Activated T-helper 17 cell treated with anti-CD3 and anti-CD28 coated beads, Interleukin-2, amount 50 U/mL, for 72 hours (primary cell): ENCODE results near the gene SWAP70. TPM values are rescaled to one million over a fixed set of nuclear protein-coding genes. Genes with fewer than 3 reads are reported as not detected.

Experiments used
- ATAC-seq: fragments of 150-1000 bp; cut with Tn5 transposase; replicated peaks from 2 replicates; pipeline ENCODE4 v1.10.0; 2021; ENCODE audit warnings: mild to moderate bottlenecking, moderate library complexity
- H3K27ac Mint-ChIP-seq: one replicate; pipeline ENCODE4 v1.8.0; 2022; ENCODE audit warnings: mixed read lengths
- H3K27me3 Mint-ChIP-seq: one replicate; pipeline ENCODE4 v1.8.0; 2022; ENCODE audit warnings: mixed read lengths
- H3K36me3 Mint-ChIP-seq: one replicate; pipeline ENCODE4 v1.8.0; 2022; ENCODE audit warnings: low read depth, mild to moderate bottlenecking, mixed read lengths
- H3K4me1 Mint-ChIP-seq: one replicate; pipeline ENCODE4 v1.8.0; 2022; ENCODE audit warnings: mixed read lengths
- H3K4me3 Mint-ChIP-seq: one replicate; pipeline ENCODE4 v1.8.0; 2022; ENCODE audit warnings: mild to moderate bottlenecking, mixed read lengths
- H3K9me3 Mint-ChIP-seq: one replicate; pipeline ENCODE4 v1.8.0; 2022; ENCODE audit warnings: mixed read lengths
- total RNA-seq, 2 donors: library from RNA; stranded (reverse); gene quantifications; one replicate each; pipeline ENCODE4 v1.2.3, GENCODE V29; 2022

SWAP70 gene
- total RNA-seq, 2 donors from 2014 or later = 5.4 to 8.2 TPM

DNA sequence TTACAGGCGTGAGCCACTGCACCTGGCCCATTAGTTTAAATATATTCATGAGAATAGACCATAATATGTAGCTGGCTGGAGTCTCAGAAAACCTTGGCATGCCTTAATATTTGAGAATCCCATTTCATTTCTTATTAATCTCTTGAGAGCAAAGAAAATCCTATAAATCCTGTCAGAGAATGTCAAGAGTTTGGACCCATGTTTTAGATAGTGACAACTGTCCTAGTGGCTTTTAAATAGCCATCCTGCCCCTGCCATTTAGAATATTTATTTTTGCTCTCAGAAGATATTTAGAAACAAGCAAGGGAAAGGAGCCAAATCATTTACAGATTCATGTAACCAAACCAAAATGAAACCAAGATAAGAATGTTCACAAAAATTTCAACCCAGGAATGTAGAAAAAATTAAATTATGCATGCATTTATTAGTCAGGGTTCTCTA, 107.2 kb downstream of the SWAP70 start:
- no peak for ATAC-seq
- Mint-ChIP-seq H3K9me3 (no peaks in the 10 kb centered on the region), H3K27me3 (no peaks in the 10 kb centered on the region), H3K4me3 (no peak overlapping the region), H3K4me1 (peaks cover 6% of the 10 kb centered on the region), H3K36me3 (no peaks in the 10 kb centered on the region), H3K27ac (no peak overlapping the region)

DNA sequence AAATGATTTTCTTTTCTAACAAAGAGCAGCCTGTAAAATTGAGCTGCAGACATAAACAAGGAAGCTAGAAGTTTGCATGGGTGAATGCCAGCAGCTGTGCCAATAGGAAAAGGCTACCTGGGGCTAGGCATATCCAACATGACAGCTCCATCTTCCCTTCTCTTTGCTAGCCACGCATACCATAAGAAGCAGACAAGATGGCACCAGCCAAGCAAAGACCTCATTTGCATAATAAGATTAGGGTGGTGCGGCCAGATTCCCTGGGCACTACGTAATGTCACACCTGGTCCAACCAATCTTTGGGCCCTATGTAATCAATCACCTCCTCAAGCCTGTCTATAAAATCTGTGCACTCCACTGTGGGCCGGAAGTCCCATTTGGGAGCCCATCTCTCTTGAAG, 108.3 kb downstream of the SWAP70 start:
- ATAC-seq = no peak
- H3K9me3 Mint-ChIP-seq = no peaks in the 10 kb centered on the region

DNA sequence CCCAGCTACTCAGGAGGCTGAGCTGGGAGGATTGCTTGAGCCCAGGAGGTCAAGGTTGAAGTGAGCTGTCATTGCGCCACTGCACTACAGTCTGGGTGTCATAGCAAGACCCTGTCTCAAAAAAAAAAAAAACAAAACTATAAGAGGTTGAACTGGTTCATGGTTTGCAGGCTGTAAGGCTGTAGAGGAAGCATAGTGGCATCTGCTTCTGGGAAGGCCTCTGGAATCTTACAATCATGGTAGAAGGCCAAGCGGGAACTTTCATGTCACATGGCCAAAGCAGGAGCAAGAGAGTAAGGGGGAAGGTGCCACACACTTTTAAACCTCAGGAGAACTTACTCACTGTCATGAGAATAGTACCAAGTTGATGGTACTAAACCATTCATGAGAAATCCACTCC, 109.6 kb downstream of the SWAP70 start:
- H3K27ac Mint-ChIP-seq = no peak overlapping the region
- H3K27me3 Mint-ChIP-seq = no peaks in the 10 kb centered on the region
- H3K4me1 Mint-ChIP-seq = no peaks in the 10 kb centered on the region
- no peaks in the 10 kb centered on the region for H3K36me3 Mint-ChIP-seq
- no peak for ATAC-seq
- no peaks in the 10 kb centered on the region for H3K9me3 Mint-ChIP-seq
- no peak overlapping the region for H3K4me3 Mint-ChIP-seq

More for the DNA sequence above, 108.3 kb downstream of the SWAP70 start:
- Mint-ChIP-seq H3K27ac (no peak overlapping the region), H3K4me3 (no peak overlapping the region), H3K4me1 (peaks cover under 1% of the 10 kb centered on the region), H3K36me3 (no peaks in the 10 kb centered on the region), H3K27me3 (no peaks in the 10 kb centered on the region)

DNA sequence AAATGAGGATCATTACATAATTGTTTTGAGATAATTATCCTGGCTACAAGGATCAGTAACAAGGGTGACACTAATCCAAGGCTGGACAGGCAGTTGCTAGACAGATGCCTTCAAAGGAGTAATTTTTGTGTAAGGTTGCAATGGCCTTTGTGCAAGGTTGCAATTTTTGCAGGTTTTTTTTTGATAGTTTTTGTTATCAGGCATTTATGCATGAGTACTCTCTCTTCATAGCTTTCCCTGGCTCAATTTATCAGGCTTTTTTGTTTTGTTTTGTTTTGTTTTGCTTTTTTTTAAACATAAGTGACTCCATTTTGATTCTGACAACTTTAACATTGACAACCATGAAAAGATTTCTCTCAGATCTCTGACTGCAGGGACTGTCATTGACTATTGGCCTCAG, 110.2 kb downstream of the SWAP70 start:
- no peaks in the 10 kb centered on the region for H3K27me3 Mint-ChIP-seq
- no peak for ATAC-seq

DNA sequence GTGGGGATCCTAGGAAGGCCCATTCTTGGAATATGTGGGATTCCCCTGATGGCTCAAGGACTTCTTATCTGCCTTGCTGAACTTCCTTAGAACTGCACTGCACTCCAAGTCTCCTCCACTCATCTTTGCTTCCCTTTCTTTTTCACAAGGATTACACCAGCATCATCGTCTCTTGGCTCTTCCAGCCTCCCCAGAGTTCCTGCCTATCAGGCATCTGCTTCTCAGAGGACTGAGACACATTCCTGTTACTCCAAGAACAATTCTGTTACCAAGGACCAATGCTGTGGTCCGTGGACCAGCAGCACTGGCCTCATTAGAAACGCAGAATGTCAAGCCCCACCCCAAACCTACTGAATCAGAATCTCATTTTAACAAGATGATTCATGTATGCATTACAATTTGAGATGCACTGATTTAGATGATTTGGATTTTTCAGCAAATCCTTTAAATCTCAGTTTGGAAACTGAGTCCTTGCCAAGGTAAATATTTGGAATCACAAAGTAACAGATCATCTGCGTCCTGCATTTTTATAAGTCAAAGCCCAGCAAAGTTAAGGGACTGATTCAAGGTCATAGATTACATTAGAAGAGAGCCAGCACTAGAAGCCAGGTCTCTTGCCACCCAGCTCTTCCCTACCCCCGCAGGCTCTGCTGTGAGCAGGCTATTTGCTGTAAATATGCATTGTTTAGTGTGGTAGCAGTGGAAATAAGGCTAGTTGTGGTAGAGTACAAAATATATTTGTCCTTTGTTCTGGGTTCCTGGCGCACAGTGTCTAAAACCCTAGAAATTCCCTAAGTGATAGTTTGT, 110.9 kb downstream of the SWAP70 start:
- H3K4me1 Mint-ChIP-seq = no peaks in the 10 kb centered on the region
- H3K4me3 Mint-ChIP-seq = no peak overlapping the region
- ATAC-seq = no peak

More for the DNA sequence above, 110.2 kb downstream of the SWAP70 start:
- Mint-ChIP-seq H3K9me3 (no peaks in the 10 kb centered on the region), H3K27ac (no peak overlapping the region), H3K4me1 (no peaks in the 10 kb centered on the region), H3K36me3 (no peaks in the 10 kb centered on the region), H3K4me3 (no peak overlapping the region)

DNA sequence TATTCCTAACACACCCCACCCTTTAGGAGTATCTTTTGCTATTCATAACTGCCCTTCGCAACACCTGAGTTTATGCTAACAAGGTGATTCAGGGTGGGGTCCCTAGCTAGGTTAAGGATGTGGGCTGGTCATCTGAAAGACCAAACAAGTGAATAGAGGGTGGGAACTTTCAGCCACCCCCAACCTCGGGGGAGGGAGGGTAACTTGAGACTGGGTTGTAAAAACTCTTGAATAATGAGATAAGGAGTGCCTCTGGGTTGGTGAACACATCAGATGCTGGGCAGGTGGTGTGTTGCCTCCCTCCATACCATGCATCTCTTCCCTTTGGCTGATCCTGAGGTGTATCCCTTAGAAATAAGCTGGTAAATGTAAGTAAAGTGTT, 111.5 kb downstream of the SWAP70 start:
- ATAC-seq = no peak
- no peaks in the 10 kb centered on the region for H3K4me1 Mint-ChIP-seq
- no peaks in the 10 kb centered on the region for H3K9me3 Mint-ChIP-seq
- H3K27me3 Mint-ChIP-seq = no peaks in the 10 kb centered on the region
- H3K4me3 Mint-ChIP-seq = no peak overlapping the region
- H3K27ac Mint-ChIP-seq = peak overlapping the region; percentile 28
- H3K36me3 Mint-ChIP-seq = peaks cover 9% of the 10 kb centered on the region

More for the DNA sequence above, 110.9 kb downstream of the SWAP70 start:
- Mint-ChIP-seq H3K27me3 (no peaks in the 10 kb centered on the region), H3K27ac (no peak overlapping the region), H3K9me3 (no peaks in the 10 kb centered on the region), H3K36me3 (peaks cover 3% of the 10 kb centered on the region)

- Mint-ChIP-seq H3K27me3 (no peaks in the 10 kb centered on the region), H3K36me3 (peaks cover 17% of the 10 kb centered on the region), H3K27ac (no peak overlapping the region), H3K4me1 (no peaks in the 10 kb centered on the region), H3K9me3 (no peaks in the 10 kb centered on the region), H3K4me3 (no peak overlapping the region)
- ATAC-seq = no peak
These were observed 112.3 kb downstream of the SWAP70 start for GRCh38 chr11:9776203-9776602.

GRCh38 chr11:9777066-9777465, 113.2 kb downstream of the SWAP70 start:
- peaks cover 25% of the 10 kb centered on the region for H3K36me3 Mint-ChIP-seq
- ATAC-seq = no peak
- H3K4me1 Mint-ChIP-seq = no peaks in the 10 kb centered on the region
- H3K27me3 Mint-ChIP-seq = no peaks in the 10 kb centered on the region
- no peak overlapping the region for H3K27ac Mint-ChIP-seq
- no peak overlapping the region for H3K4me3 Mint-ChIP-seq
- no peaks in the 10 kb centered on the region for H3K9me3 Mint-ChIP-seq

DNA sequence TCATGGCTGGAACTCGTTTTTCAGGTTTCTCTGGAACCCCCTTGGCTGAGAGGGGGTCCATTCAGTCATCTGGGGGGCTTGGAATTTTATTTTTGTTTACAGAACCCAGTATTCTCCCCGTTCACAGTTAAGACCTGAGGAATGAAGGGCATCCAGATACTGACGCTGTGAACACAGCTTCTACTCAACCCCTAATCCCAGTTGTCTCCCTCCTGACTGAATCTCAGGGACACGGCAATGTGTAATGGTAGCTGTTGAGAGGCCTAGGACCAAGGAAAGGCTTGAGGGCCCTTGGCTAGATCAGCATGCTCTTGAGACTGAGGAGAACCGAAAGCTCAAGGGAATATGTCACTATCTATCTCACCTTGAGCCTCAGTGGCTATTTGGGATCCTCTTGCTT, 113.6 kb downstream of the SWAP70 start:
- Mint-ChIP-seq H3K4me1 (no peaks in the 10 kb centered on the region), H3K27me3 (no peaks in the 10 kb centered on the region), H3K27ac (no peak overlapping the region), H3K9me3 (no peaks in the 10 kb centered on the region), H3K4me3 (no peak overlapping the region), H3K36me3 (peaks cover 29% of the 10 kb centered on the region)
- no peak for ATAC-seq

DNA sequence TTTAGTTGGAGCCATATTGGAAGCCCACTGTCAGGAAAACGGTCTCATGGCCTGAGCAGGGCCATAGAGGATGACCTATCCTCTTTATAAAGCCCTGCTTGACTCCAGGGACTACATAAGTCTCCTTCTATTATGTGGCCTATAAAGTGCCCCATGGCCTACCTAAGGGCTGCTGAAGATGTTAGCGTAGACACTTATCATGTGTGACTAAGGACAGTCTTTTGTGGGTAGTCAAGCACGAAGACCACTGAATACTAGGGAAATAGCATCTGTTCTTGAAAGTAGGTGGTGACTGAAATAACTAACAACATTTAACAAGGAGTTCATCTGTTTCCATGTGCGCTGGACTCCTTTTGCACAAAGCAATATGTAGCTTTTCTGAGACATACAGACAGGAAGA, 117.1 kb downstream of the SWAP70 start:
- H3K36me3 Mint-ChIP-seq = peaks cover 48% of the 10 kb centered on the region
- H3K4me3 Mint-ChIP-seq = no peak overlapping the region
- H3K4me1 Mint-ChIP-seq = no peaks in the 10 kb centered on the region
- no peak overlapping the region for H3K27ac Mint-ChIP-seq
- ATAC-seq = no peak
- H3K9me3 Mint-ChIP-seq = no peaks in the 10 kb centered on the region
- no peaks in the 10 kb centered on the region for H3K27me3 Mint-ChIP-seq

DNA sequence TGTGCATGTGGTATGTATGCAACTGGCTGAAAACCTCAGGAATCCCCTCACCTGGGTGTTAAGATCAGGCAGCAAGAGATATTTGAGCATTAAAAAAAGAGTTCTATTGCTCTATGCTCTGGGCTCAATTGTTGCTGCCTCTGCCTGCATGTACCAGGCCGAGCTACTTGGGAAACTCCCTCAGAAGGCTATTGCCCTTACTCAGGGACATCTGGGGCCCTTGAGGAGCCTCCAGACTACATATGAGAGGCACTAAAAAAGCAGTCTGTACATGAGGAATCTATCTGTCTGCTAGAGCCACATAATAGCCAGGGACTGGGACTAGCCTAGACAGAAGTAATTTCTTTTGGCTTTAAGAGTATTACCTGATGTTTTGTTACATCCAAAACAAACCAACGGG, 120.1 kb downstream of the SWAP70 start:
- no peaks in the 10 kb centered on the region for H3K27me3 Mint-ChIP-seq
- no peaks in the 10 kb centered on the region for H3K9me3 Mint-ChIP-seq
- H3K4me3 Mint-ChIP-seq = no peak overlapping the region
- H3K36me3 Mint-ChIP-seq = peaks cover 73% of the 10 kb centered on the region
- peak overlapping the region; percentile 66 for H3K27ac Mint-ChIP-seq
- ATAC-seq = no peak
- H3K4me1 Mint-ChIP-seq = no peaks in the 10 kb centered on the region

GRCh38 chr11:9784602-9785315, 120.9 kb downstream of the SWAP70 start:
- ATAC-seq = no peak
- Mint-ChIP-seq H3K27me3 (no peaks in the 10 kb centered on the region), H3K27ac (peak overlapping the region; percentile 66)

DNA sequence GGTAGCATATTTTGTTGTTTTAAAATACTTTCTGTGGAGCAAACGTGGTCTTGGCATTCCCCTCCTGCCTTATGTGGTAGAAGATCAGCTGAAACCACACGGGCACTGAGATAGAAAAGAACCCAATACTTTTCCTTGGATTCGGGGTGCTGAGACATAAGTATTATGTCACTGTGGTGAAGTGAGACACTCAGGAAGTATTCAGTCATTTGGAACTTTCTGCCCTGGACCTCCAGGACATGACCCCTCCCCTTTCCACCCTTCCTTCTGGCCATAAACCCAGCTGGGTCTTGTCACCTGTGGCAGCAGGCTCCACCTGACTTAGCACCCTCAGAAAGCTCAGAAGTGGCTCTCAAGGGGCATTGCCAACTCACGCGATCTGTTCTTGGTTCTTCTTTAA, 123.4 kb downstream of the SWAP70 start:
- no peak for ATAC-seq
- no peaks in the 10 kb centered on the region for H3K27me3 Mint-ChIP-seq

More at GRCh38 chr11:9784602-9785315, 120.9 kb downstream of the SWAP70 start:
- Mint-ChIP-seq H3K4me3 (no peak overlapping the region), H3K36me3 (peaks cover 75% of the 10 kb centered on the region), H3K4me1 (no peaks in the 10 kb centered on the region), H3K9me3 (no peaks in the 10 kb centered on the region)

DNA sequence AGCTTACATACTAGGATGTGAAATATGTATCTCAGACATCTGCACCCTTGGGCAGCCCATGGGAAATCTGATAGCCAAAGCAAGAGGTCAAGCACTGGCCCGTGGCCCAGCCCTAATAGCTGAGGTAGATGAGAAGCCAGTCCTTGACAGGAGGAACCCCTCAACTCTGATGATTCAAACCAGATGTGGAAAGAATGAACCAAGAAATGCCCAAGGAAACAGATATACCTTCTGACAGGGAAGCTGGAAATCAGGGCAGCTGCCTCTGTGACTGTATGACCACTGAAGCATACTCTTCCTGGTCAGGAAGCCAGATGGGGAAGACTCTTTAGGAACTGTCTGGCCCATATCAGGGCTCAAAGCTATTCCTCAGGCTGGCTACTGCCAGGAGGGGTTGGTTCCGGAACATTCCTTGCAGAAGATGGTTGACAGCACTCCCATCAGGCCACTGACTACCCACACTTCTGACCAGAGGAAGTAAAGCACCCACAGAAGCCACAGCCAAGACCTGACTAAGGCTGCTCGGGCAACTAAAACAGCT, 124.2 kb downstream of the SWAP70 start:
- ATAC-seq = no peak

More for the DNA sequence above, 123.4 kb downstream of the SWAP70 start:
- H3K36me3 Mint-ChIP-seq = peaks cover 53% of the 10 kb centered on the region
- H3K4me3 Mint-ChIP-seq = no peak overlapping the region
- H3K27ac Mint-ChIP-seq = no peak overlapping the region
- no peaks in the 10 kb centered on the region for H3K9me3 Mint-ChIP-seq
- H3K4me1 Mint-ChIP-seq = no peaks in the 10 kb centered on the region

GRCh38 chr11:9789910-9790309, 126.0 kb downstream of the SWAP70 start:
- no peaks in the 10 kb centered on the region for H3K9me3 Mint-ChIP-seq
- H3K27ac Mint-ChIP-seq = no peak overlapping the region
- ATAC-seq = no peak
- no peaks in the 10 kb centered on the region for H3K4me1 Mint-ChIP-seq
- no peak overlapping the region for H3K4me3 Mint-ChIP-seq
- no peaks in the 10 kb centered on the region for H3K27me3 Mint-ChIP-seq
- H3K36me3 Mint-ChIP-seq = peaks cover 40% of the 10 kb centered on the region

More for the DNA sequence above, 124.2 kb downstream of the SWAP70 start:
- Mint-ChIP-seq H3K27me3 (no peaks in the 10 kb centered on the region), H3K4me3 (no peak overlapping the region), H3K36me3 (peaks cover 51% of the 10 kb centered on the region), H3K4me1 (no peaks in the 10 kb centered on the region), H3K9me3 (no peaks in the 10 kb centered on the region), H3K27ac (no peak overlapping the region)
